HG02938 (cell line): Measurements from ENCODE around the gene SCN9A.
"Not testable (repeated sequence)": the region's sequence is repeated elsewhere in the genome, so short reads cannot be mapped to it uniquely, and the experiment has no call there.

Experiments
- ATAC-seq: cut with Tn5 transposase; IDR thresholded peaks from one replicate; pipeline ENCODE4 v1.9.1; 2021; ENCODE audit warnings: mild to moderate bottlenecking, moderate library complexity; ENCODE audit not compliant: unreplicated experiment

SCN9A gene

GRCh38 chr2:166256896-166257295, 118.8 kb downstream of the SCN9A start:
- no peak for ATAC-seq

GRCh38 chr2:166249318-166249717, 126.4 kb downstream of the SCN9A start:
- ATAC-seq = no peak

GRCh38 chr2:166246901-166247300, 128.8 kb downstream of the SCN9A start:
- ATAC-seq = no peak

GRCh38 chr2:166242309-166242708, 133.4 kb downstream of the SCN9A start:
- ATAC-seq = no peak

GRCh38 chr2:166240387-166241313, 135.1 kb downstream of the SCN9A start:
- no peak for ATAC-seq

- ATAC-seq = no peak
These were observed 136.2 kb downstream of the SCN9A start for GRCh38 chr2:166239548-166239947.

- ATAC-seq = no peak
These were observed 137.6 kb downstream of the SCN9A start for GRCh38 chr2:166238176-166238575.

- no peak for ATAC-seq
These were observed 141.5 kb downstream of the SCN9A start for GRCh38 chr2:166234112-166234846.

GRCh38 chr2:166233244-166233643, 142.5 kb downstream of the SCN9A start:
- no peak for ATAC-seq

- no peak for ATAC-seq
These were observed 145.0 kb downstream of the SCN9A start for GRCh38 chr2:166230724-166231070.

- no peak for ATAC-seq
These were observed 145.6 kb downstream of the SCN9A start for GRCh38 chr2:166230024-166230723.

GRCh38 chr2:166229678-166230023, 146.1 kb downstream of the SCN9A start:
- ATAC-seq = no peak

- no peak for ATAC-seq
These were observed 151.5 kb downstream of the SCN9A start for GRCh38 chr2:166224197-166224596.

- no peak for ATAC-seq
These were observed 152.4 kb downstream of the SCN9A start for GRCh38 chr2:166223298-166223697.

- ATAC-seq = no peak
These were observed 164.7 kb downstream of the SCN9A start for GRCh38 chr2:166211079-166211478.

GRCh38 chr2:166209944-166210343, 165.8 kb downstream of the SCN9A start:
- ATAC-seq = not testable (repeated sequence)

GRCh38 chr2:166209367-166209766, 166.4 kb downstream of the SCN9A start:
- not testable (repeated sequence) for ATAC-seq

GRCh38 chr2:166206153-166206552, 169.6 kb downstream of the SCN9A start:
- ATAC-seq = not testable (repeated sequence)

GRCh38 chr2:166202778-166203177, 173.0 kb downstream of the SCN9A start:
- no peak for ATAC-seq

GRCh38 chr2:166197446-166197845, 178.3 kb downstream of the SCN9A start:
- ATAC-seq = no peak

- ATAC-seq = no peak
These were observed 182.3 kb downstream of the SCN9A start for GRCh38 chr2:166193407-166193806.

- no peak for ATAC-seq
These were observed 187.7 kb downstream of the SCN9A start for GRCh38 chr2:166188084-166188483.
